Osteoblast (primary cell): ENCODE results near the gene ARHGAP32. TPM values are rescaled to one million over a fixed set of nuclear protein-coding genes. Genes with fewer than 3 reads are reported as not detected.
A peak's percentile ranks its signal among the peaks of the same experiment; 100 is the strongest.

Experiments used
- DNase-seq: peaks from one replicate; pipeline ENCODE4 v3.0.0; 2011; ENCODE audit warnings: low spot score, mixed read lengths; ENCODE audit not compliant: insufficient read length; ENCODE audit errors: missing footprints
- H2AFZ ChIP-seq: 2 replicates; pipeline ENCODE4 v1.6.0; 2011; ENCODE audit warnings: mild to moderate bottlenecking, low read length
- H3K27ac ChIP-seq: 2 replicates; pipeline ENCODE4 v1.5.1; 2011; ENCODE audit warnings: mild to moderate bottlenecking, low read depth, low read length, moderate library complexity
- H3K27me3 ChIP-seq: 2 replicates; pipeline ENCODE4 v1.6.0; 2012; ENCODE audit warnings: mild to moderate bottlenecking, control low read depth, inconsistent platforms, low read length, moderate library complexity; ENCODE audit not compliant: insufficient read depth
- H3K36me3 ChIP-seq: 2 replicates; pipeline ENCODE4 v1.5.1; 2011; ENCODE audit warnings: mild to moderate bottlenecking, low read length, control low read depth, moderate library complexity; ENCODE audit not compliant: insufficient read depth
- H3K4me1 ChIP-seq: 2 replicates; pipeline ENCODE4 v1.5.1; 2011; ENCODE audit warnings: mild to moderate bottlenecking, low read length, control low read depth, moderate library complexity; ENCODE audit not compliant: insufficient read depth
- H3K4me2 ChIP-seq: 2 replicates; pipeline ENCODE4 v1.6.0; 2011; ENCODE audit warnings: mild to moderate bottlenecking, low read length; ENCODE audit not compliant: insufficient read depth
- H3K4me3 ChIP-seq: fragments of 200-600 bp; sonication (generic); 3 replicates; pipeline ENCODE4 v1.5.1; 2012; ENCODE audit warnings: mild to moderate bottlenecking, low read length, inconsistent platforms; ENCODE audit not compliant: insufficient read depth
- H3K79me2 ChIP-seq: 2 replicates; pipeline ENCODE4 v1.6.0; 2012; ENCODE audit warnings: mild to moderate bottlenecking, low read length, control low read depth, inconsistent platforms; ENCODE audit not compliant: insufficient read depth
- H3K9me3 ChIP-seq: 2 replicates; pipeline ENCODE4 v1.5.1; 2011; ENCODE audit warnings: low read depth, low read length, control low read depth
- H4K20me1 ChIP-seq: 2 replicates; pipeline ENCODE4 v1.6.0; 2012; ENCODE audit warnings: mild to moderate bottlenecking, low read length, control low read depth; ENCODE audit not compliant: insufficient read depth
- total RNA-seq: library from RNA; depleted of rRNA; stranded (reverse); fragments of >200 nt; gene quantifications from 2 replicates; pipeline ENCODE4 v1.2.3, GENCODE V29; 2012
- TF ChIP-seq, protein P1 (sequence below): IDR thresholded peaks from 2 replicates; pipeline ENCODE4 v1.5.1; 2011; ENCODE audit warnings: mild to moderate bottlenecking, low read depth, low read length, moderate library complexity; ENCODE audit errors: extremely low read depth

The ARHGAP32 gene
- total RNA-seq, 1 donor: 25.3 TPM

DNA sequence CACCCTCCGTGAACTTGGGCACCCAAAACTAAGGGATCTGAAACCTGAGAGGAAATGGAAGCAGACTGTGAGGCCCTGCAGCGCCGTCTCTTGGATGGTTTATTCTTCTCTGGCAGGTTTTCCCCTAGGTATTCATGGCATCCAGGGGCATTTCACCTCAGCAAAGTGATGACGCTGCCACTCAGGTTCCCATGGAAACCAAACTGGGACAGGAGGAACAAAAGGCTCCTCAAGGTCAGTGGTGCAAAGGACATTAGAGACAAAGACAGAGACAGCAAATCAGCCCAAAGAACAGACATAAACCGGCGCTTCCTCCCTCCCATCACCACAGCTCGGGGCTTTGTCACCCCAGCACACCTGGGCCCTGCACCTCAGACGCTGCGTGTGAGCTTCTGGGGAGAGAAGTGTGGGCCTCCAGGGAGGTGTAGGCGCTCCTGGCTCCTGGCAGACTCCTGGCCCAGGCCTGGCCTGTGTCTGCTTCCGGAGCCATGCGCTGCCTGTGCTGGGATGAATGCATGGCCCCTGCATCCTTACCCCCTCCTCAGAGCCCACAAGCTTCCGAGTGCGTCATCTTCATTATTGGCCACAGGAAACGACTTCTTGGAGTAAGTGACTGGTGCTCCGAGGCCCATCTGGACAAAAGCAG lies 255.4 kb downstream of the ARHGAP32 start:
- H3K4me1 ChIP-seq: no peaks in the 10 kb centered on the region
- no peak overlapping the region for H3K4me3 ChIP-seq
- no peak overlapping the region for H2AFZ ChIP-seq
- no peak overlapping the region for H3K27ac ChIP-seq
- no peaks in the 10 kb centered on the region for H3K9me3 ChIP-seq
- no peak overlapping the region for H3K4me2 ChIP-seq
- no peaks in the 10 kb centered on the region for H3K27me3 ChIP-seq
- no peaks in the 10 kb centered on the region for H4K20me1 ChIP-seq
- DNase-seq: peak; percentile 56
- H3K79me2 ChIP-seq: no peaks in the 10 kb centered on the region
- TF ChIP-seq, protein P1, sequence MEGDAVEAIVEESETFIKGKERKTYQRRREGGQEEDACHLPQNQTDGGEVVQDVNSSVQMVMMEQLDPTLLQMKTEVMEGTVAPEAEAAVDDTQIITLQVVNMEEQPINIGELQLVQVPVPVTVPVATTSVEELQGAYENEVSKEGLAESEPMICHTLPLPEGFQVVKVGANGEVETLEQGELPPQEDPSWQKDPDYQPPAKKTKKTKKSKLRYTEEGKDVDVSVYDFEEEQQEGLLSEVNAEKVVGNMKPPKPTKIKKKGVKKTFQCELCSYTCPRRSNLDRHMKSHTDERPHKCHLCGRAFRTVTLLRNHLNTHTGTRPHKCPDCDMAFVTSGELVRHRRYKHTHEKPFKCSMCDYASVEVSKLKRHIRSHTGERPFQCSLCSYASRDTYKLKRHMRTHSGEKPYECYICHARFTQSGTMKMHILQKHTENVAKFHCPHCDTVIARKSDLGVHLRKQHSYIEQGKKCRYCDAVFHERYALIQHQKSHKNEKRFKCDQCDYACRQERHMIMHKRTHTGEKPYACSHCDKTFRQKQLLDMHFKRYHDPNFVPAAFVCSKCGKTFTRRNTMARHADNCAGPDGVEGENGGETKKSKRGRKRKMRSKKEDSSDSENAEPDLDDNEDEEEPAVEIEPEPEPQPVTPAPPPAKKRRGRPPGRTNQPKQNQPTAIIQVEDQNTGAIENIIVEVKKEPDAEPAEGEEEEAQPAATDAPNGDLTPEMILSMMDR: no peak
- H3K36me3 ChIP-seq: no peaks in the 10 kb centered on the region

DNA sequence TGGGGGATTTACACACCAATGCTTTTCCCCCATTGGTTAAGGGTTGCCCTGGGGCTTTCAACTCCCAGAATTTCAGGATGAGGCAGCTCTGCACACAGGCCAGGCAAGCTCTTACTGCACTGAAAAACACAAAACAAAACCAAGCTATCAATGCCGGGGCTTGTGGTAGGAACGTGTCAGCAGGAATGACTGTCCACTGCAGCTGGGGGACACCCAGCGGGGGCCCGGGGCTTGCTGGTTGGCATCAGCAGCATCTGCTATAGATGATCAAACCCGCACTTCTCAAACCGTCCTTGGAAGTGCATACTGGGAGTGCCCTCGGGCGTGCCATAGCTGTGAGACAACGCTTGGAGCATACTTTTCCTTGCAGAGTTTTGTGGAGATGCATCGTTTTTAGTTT lies 257.2 kb downstream of the ARHGAP32 start:
- Histone ChIP-seq H3K27ac (no peak overlapping the region), H3K36me3 (no peaks in the 10 kb centered on the region), H4K20me1 (no peaks in the 10 kb centered on the region), H3K9me3 (no peaks in the 10 kb centered on the region), H3K4me3 (no peak overlapping the region), H3K27me3 (no peaks in the 10 kb centered on the region), H2AFZ (no peak overlapping the region), H3K4me1 (no peaks in the 10 kb centered on the region), H3K79me2 (no peaks in the 10 kb centered on the region), H3K4me2 (no peak overlapping the region)
- DNase-seq: no peak
- TF ChIP-seq, protein P1: no peak

DNA sequence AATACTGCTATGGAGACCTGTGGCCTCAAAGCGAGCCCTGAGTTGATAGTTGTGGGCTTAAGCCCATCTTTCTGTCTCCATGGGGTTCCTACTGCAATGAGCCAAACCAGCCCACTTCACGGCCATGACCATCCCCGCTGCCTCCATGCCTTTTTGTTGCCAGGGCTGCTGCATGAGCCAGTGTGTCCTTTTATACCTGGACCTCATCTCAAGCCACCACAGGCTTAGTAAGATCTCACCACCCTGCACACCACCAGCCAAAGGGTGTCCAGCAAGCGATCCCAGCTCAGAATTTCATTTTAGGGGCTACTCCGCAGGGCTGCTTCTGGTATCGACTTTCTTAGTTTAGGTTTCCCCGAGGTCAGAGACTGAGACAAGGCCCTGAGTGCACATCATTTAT lies 257.8 kb downstream of the ARHGAP32 start:
- no peak overlapping the region for H3K27ac ChIP-seq
- no peaks in the 10 kb centered on the region for H3K27me3 ChIP-seq
- no peak overlapping the region for H3K4me2 ChIP-seq
- peak; percentile 76 for DNase-seq
- TF ChIP-seq, protein P1: no peak
- H3K9me3 ChIP-seq: no peaks in the 10 kb centered on the region
- no peaks in the 10 kb centered on the region for H3K36me3 ChIP-seq
- H3K4me1 ChIP-seq: no peaks in the 10 kb centered on the region
- H3K4me3 ChIP-seq: no peak overlapping the region
- H2AFZ ChIP-seq: no peak overlapping the region
- no peaks in the 10 kb centered on the region for H3K79me2 ChIP-seq
- no peaks in the 10 kb centered on the region for H4K20me1 ChIP-seq

GRCh38 chr11:128933481-128934178 lies 258.5 kb downstream of the ARHGAP32 start:
- H4K20me1 ChIP-seq: no peaks in the 10 kb centered on the region
- H3K4me1 ChIP-seq: no peaks in the 10 kb centered on the region
- no peaks in the 10 kb centered on the region for H3K27me3 ChIP-seq
- H3K79me2 ChIP-seq: no peaks in the 10 kb centered on the region
- no peak overlapping the region for H3K4me2 ChIP-seq
- peak; percentile 35 for DNase-seq
- H3K36me3 ChIP-seq: no peaks in the 10 kb centered on the region
- H3K4me3 ChIP-seq: no peak overlapping the region
- H2AFZ ChIP-seq: no peak overlapping the region
- TF ChIP-seq, protein P1: no peak
- H3K27ac ChIP-seq: no peak overlapping the region
- H3K9me3 ChIP-seq: no peaks in the 10 kb centered on the region
